Colonic mucosa (tissue), 4 donors: ENCODE data around the gene ZNRD2. TPM values are rescaled to one million over a fixed set of nuclear protein-coding genes. Genes with fewer than 3 reads are reported as not detected.

Experiments
- DNase-seq: peaks from one replicate; pipeline ENCODE4 v3.0.0-alpha.2; 2020
- H3K27ac ChIP-seq: fragments of 200-600 bp; one replicate; pipeline ENCODE4 v1.8.0; 2021
- H3K27me3 ChIP-seq: fragments of 200-600 bp; one replicate; pipeline ENCODE4 v1.8.0; 2021
- H3K36me3 ChIP-seq: fragments of 200-600 bp; one replicate; pipeline ENCODE4 v1.8.0; 2021
- H3K4me1 ChIP-seq: fragments of 200-600 bp; one replicate; pipeline ENCODE4 v1.8.0; 2021; ENCODE audit warnings: mild to moderate bottlenecking
- H3K4me3 ChIP-seq: fragments of 200-600 bp; one replicate; pipeline ENCODE4 v1.8.0; 2021
- H3K9ac ChIP-seq, 2 donors: one replicate each; pipeline ENCODE4 v1.7.0; 2013; ENCODE audit warnings: control low read depth in 2 of 2, low read depth in 2 of 2, low read length in 2 of 2
- H3K9me3 ChIP-seq: fragments of 200-600 bp; one replicate; pipeline ENCODE4 v1.8.0; 2021
- intact Hi-C: fragments of 100-400 bp; cut with DNase I; formaldehyde crosslinking; loops from one replicate; pipeline ENCODE4 v1.14.1; 2022
- total RNA-seq, 2 donors: library from RNA; stranded (reverse); fragmentation: NEBNext Ultra II Directional in 1 of 2; extraction: Animal tissue kit (Norgen Biotek cat#: 25700) in 1 of 2; gene quantifications; one replicate each; pipeline ENCODE4 v1.2.1, GENCODE V29; 2021
- TF ChIP-seq, protein P1 (sequence below): fragments of 200-600 bp; IDR thresholded peaks from one replicate; pipeline ENCODE4 v1.8.0; 2022; ENCODE audit warnings: antibody characterized with exemption, mild to moderate bottlenecking
- donor health status: healthy.
- donor health status: DM: no; HTN: no; CAD: no.
- donor health status: DM: no; HTN: no; CAD: no.

The ZNRD2 gene
- total RNA-seq, 2 donors from 2014 or later: 16.6 to 30.8 TPM

GRCh38 chr11:65586676-65587075, 16.4 kb downstream of the ZNRD2 start:
- H3K27me3 ChIP-seq: no peaks in the 10 kb centered on the region
- no peak overlapping the region for H3K27ac ChIP-seq
- TF ChIP-seq, protein P1, sequence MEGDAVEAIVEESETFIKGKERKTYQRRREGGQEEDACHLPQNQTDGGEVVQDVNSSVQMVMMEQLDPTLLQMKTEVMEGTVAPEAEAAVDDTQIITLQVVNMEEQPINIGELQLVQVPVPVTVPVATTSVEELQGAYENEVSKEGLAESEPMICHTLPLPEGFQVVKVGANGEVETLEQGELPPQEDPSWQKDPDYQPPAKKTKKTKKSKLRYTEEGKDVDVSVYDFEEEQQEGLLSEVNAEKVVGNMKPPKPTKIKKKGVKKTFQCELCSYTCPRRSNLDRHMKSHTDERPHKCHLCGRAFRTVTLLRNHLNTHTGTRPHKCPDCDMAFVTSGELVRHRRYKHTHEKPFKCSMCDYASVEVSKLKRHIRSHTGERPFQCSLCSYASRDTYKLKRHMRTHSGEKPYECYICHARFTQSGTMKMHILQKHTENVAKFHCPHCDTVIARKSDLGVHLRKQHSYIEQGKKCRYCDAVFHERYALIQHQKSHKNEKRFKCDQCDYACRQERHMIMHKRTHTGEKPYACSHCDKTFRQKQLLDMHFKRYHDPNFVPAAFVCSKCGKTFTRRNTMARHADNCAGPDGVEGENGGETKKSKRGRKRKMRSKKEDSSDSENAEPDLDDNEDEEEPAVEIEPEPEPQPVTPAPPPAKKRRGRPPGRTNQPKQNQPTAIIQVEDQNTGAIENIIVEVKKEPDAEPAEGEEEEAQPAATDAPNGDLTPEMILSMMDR: no peak
- no peaks in the 10 kb centered on the region for H3K9me3 ChIP-seq
- no peaks in the 10 kb centered on the region for H3K4me1 ChIP-seq
- intact Hi-C loops: no loop called here
- H3K36me3 ChIP-seq: peaks cover 5% of the 10 kb centered on the region
- no peak for DNase-seq
- H3K9ac ChIP-seq: peak overlapping the region in 1 of 2 donors; percentile 18
- no peak overlapping the region for H3K4me3 ChIP-seq

- TF ChIP-seq, protein P1: peak; percentile 46
- no peaks in the 10 kb centered on the region for H3K4me1 ChIP-seq
- peak overlapping the region; percentile 7 for H3K27ac ChIP-seq
- H3K27me3 ChIP-seq: no peaks in the 10 kb centered on the region
- peak; percentile 62 for DNase-seq
- intact Hi-C loops: no loop called here
- H3K36me3 ChIP-seq: no peaks in the 10 kb centered on the region
- no peaks in the 10 kb centered on the region for H3K9me3 ChIP-seq
- H3K4me3 ChIP-seq: no peak overlapping the region
- H3K9ac ChIP-seq: peak overlapping the region; percentile 23 to 37
Measured at GRCh38 chr11:65588199-65589054, 18.1 kb downstream of the ZNRD2 start.

DNA sequence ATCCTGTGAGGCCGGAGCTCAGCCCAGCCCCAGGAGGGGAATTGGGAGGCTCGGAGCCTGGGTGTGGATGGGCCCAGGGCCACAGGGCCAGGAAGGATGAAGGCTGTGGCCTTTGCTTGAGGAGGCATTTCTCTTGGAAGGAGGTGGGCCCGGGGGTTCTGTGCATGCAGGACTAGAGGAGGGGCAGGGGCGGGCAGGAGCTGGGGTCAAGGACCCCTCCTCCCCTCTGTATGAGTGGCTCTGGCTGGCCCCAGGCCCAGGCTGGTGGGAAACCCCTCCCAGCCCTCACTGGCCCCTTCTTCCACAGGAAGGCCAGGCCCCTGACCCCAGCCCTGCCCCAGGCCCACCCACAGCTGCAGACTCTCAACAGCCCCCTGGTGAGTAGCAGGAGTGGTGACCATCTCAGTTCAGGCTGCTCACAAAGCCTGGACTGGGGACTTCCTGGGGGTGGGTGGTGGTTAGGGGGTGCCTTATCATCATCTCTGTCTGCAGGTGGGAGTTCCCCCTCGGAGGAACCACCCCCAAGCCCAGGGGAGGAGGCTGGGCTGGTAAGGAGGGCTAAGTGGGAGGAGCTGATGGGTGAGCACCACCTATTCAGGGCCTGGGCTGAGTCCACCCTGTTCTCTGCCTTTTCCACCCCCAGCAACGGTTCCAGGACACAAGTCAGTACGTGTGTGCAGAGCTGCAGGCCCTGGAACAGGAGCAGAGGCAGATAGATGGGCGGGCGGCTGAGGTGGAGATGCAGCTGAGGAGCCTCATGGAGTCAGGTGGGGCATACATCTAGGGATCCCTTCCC, 19.4 kb downstream of the ZNRD2 start:
- Histone ChIP-seq H3K36me3 (no peaks in the 10 kb centered on the region), H3K9me3 (no peaks in the 10 kb centered on the region), H3K4me3 (no peak overlapping the region), H3K4me1 (no peaks in the 10 kb centered on the region), H3K9ac (no peak overlapping the region), H3K27me3 (no peaks in the 10 kb centered on the region), H3K27ac (no peak overlapping the region)
- DNase-seq: no peak
- intact Hi-C loops: loop anchor here (5.0 kb wide), 1 partner anchor 47 kb away; no protein-coding TSS in a partner anchor
- TF ChIP-seq, protein P1: no peak

DNA sequence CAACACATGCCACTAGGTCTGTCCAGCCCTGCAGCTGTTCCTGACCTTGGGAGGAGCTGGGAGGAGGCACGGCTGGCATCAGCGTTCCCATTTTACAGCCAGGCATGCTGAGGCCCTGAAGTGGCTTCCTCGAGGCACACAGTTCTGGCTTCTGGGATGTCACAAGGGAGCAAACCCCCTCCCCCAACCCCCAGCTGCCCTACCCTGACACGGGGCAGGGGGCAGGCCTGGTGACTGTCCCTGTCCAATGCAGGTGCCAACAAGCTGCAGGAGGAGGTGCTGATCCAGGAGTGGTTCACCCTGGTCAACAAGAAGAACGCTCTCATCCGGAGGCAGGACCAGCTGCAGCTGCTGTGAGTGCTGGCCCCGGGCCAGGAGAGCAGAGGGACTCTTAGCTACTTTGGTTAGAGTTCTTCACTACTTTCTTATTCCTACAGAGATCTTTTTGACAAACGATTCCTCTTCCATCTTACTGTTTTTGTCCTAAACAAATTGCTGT, 20.0 kb downstream of the ZNRD2 start:
- Histone ChIP-seq H3K9me3 (no peaks in the 10 kb centered on the region), H3K27me3 (no peaks in the 10 kb centered on the region), H3K27ac (no peak overlapping the region), H3K4me1 (peaks cover 1% of the 10 kb centered on the region), H3K36me3 (no peaks in the 10 kb centered on the region), H3K4me3 (no peak overlapping the region), H3K9ac (no peak overlapping the region)
- intact Hi-C loops: loop anchor here (5.0 kb wide), 1 partner anchor 48 kb away; no protein-coding TSS in a partner anchor
- TF ChIP-seq, protein P1: no peak
- no peak for DNase-seq
